NB4 (cell line): Measurements from ENCODE around the gene ZNF225.
"Not testable (repeated sequence)": the region's sequence is repeated elsewhere in the genome, so short reads cannot be mapped to it uniquely, and the experiment has no call there.

Source experiments
- DNase-seq: peaks from one replicate; pipeline ENCODE4 v3.0.0; 2010; ENCODE audit warnings: low read depth
- H3K4me3 ChIP-seq: one replicate; pipeline ENCODE4 v1.5.1; 2011; ENCODE audit warnings: mild to moderate bottlenecking, low read depth, low read length, moderate library complexity
- CTCF ChIP-seq: IDR thresholded peaks from one replicate; pipeline ENCODE4 v1.5.1; 2012; ENCODE audit warnings: low read depth, low read length
- MAX ChIP-seq: IDR thresholded peaks from 2 replicates; pipeline ENCODE4 v1.6.1; 2011; ENCODE audit warnings: low read depth, low read length
- MYC ChIP-seq: IDR thresholded peaks from 2 replicates; pipeline ENCODE4 v1.6.1; 2011; ENCODE audit warnings: low read depth, low read length
- POLR2A ChIP-seq: IDR thresholded peaks from 2 replicates; pipeline ENCODE4 v1.6.1; 2011; ENCODE audit warnings: mild to moderate bottlenecking; ENCODE audit not compliant: insufficient read length; ENCODE audit errors: extremely low read depth

Gene ZNF225

DNA sequence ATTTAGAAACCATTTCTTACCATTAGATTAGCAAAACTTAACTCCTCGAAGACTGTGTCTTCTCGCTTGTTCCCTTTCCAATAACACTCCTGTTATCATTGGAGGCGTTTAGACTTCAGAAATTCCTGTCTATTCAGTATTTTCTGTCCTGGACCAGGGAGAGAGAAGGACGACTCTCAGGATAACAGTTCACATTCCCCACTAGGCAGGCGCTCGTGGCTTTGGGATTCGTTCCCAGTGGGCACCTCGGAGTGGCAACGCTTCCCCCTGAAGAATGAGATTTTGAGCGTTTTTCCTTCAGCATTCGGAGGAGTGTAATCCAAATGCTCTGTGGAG lies 429 bp upstream of the ZNF225 start:
- TF ChIP-seq POLR2A (no peak), MAX (no peak), CTCF (no peak), MYC (no peak)
- no peak for DNase-seq
- H3K4me3 ChIP-seq = peak overlapping the region; percentile 89

DNA sequence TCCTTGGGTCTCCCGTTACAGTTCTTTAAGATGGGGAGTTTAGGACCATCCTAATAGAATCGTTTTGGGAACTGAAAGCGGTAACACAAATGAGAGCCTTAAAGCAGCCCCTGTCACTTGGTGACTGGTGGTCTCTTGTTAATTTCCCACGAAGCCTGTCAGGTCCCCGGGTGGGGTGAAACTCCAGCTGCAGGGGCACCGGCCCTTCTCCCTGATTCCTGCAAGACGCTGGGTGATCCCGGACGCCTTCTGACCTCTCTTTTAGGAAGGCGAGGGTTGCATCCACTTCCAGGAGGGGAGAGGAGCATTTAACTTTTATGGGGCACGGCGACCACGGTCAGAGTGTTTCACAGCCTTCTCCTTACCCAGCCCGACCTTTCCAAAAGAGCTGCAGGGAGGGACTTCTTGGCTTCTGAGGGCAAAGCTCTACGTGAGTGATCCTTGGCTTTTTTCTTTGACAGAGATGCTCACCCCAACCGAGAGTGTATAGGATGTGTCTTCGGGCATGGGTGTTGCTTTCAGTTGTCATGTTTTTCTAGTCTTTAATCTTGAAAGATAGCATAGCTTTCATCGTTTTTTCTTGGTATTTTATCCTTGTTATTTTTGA lies 688 bp downstream of the ZNF225 start:
- peak; percentile 8 for DNase-seq
- peak overlapping the region; percentile 89 for H3K4me3 ChIP-seq

GRCh38 chr19:44121162-44121561 lies 8.0 kb downstream of the ZNF225 start:
- not testable (repeated sequence) for H3K4me3 ChIP-seq, DNase-seq

More for the DNA sequence above, 688 bp downstream of the ZNF225 start:
- TF ChIP-seq CTCF (no peak), POLR2A (no peak), MYC (no peak), MAX (no peak)

- no peak for TF ChIP-seq CTCF
- no peak for TF ChIP-seq MYC
- TF ChIP-seq POLR2A = no peak
- TF ChIP-seq MAX = no peak
- no peak overlapping the region for H3K4me3 ChIP-seq
- DNase-seq = no peak
Measured at GRCh38 chr19:44131955-44132354, 18.8 kb downstream of the ZNF225 start.

GRCh38 chr19:44141191-44142058 lies 28.2 kb downstream of the ZNF225 start, which contains the start of gene ZNF234:
Gene ZNF234, plus strand, starts transcription at chr19:44141554. Its CDS starts 3,079 bp downstream, at chr19:44144633.
- peak within 1 kb of the TSS; percentile 89 for H3K4me3 ChIP-seq
- peak; percentile 80 for DNase-seq
- TF ChIP-seq CTCF = no peak

GRCh38 chr19:44142059-44142433 lies 28.8 kb downstream of the ZNF225 start:
- DNase-seq = peak; percentile 12
- TF ChIP-seq MYC = no peak
- no peak for TF ChIP-seq MAX
- H3K4me3 ChIP-seq = peak overlapping the region; percentile 89

DNA sequence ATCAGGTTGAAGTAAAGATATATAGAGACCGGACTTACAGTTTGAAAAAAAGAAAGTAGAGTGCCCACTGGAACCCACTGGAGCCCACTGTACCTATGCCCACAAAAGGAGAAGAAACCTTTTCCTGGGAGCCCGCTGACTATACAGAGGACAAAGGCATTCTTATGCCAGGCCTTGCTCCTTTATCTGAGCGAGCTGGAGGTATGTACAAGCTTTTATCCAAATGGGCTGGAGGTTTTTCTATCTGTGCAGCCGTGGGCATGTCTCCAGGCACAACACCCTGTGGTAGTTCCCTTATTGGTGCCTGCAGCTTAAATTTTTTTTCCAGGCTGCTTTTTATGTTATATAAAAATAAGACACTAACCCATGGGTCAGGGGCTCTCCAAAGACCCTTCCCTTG lies 36.6 kb downstream of the ZNF225 start:
- H3K4me3 ChIP-seq = no peak overlapping the region
- TF ChIP-seq CTCF (no peak), MYC (no peak), POLR2A (no peak), MAX (no peak)
- DNase-seq = no peak
